Breast epithelium (tissue), 4 donors: ENCODE measurements around the gene ELK4. TPM values are rescaled to one million over a fixed set of nuclear protein-coding genes. Genes with fewer than 3 reads are reported as not detected.

ENCODE experiments used
- DNase-seq, 2 donors: peaks; one replicate each; pipeline ENCODE4 v3.0.0-alpha.2; 2019; ENCODE audit warnings: low spot score in 2 of 2
- H3K27ac ChIP-seq, 2 donors: fragments of 200-600 bp; sonication (generic) in 1 of 2; one replicate each; pipeline ENCODE4 v1.5.1; 2016 to 2019; ENCODE audit warnings: mild to moderate bottlenecking in 1 of 2
- H3K27me3 ChIP-seq, 2 donors: fragments of 200-600 bp; sonication (generic) in 1 of 2; one replicate each; pipeline versions ENCODE4 v1.5.1 to v1.6.0; 2017 to 2019; ENCODE audit warnings: control low read depth in 1 of 2, mild to moderate bottlenecking in 1 of 2
- H3K36me3 ChIP-seq: fragments of 200-600 bp; one replicate; pipeline ENCODE4 v1.5.1; 2019
- H3K4me1 ChIP-seq, 2 donors: fragments of 200-600 bp; sonication (generic); one replicate each; pipeline ENCODE4 v1.5.1; 2016 to 2019; ENCODE audit warnings: control low read depth in 1 of 2
- H3K4me3 ChIP-seq, 3 donors: fragments of 200-600 bp; sonication (generic); 1 replicate in 2 of 3; 2 replicates in 1 of 3; pipeline ENCODE4 v1.5.1; 2016 to 2019; ENCODE audit warnings: mild to moderate bottlenecking in 3 of 3, moderate library complexity in 2 of 3
- H3K9me3 ChIP-seq, 2 donors: fragments of 200-600 bp; sonication (generic) in 1 of 2; one replicate each; pipeline ENCODE4 v1.5.1; 2016 to 2019; ENCODE audit warnings: control low read depth in 1 of 2
- POLR2A ChIP-seq: fragments of 450-650 bp; IDR thresholded peaks from one replicate; pipeline ENCODE4 v1.6.1; 2016; ENCODE audit warnings: antibody characterized with exemption, mild to moderate bottlenecking, moderate library complexity
- POLR2AphosphoS5 ChIP-seq, 3 donors: sonication (generic); formaldehyde crosslinking; IDR thresholded peaks; one replicate each; pipeline ENCODE4 v1.6.1; 2017; ENCODE audit warnings: antibody characterized with exemption in 3 of 3
- intact Hi-C: fragments of 100-400 bp; cut with DNase I; formaldehyde crosslinking; loops from one replicate; pipeline ENCODE4 v1.15.1; 2023; ENCODE audit warnings: low total_unique reads
- total RNA-seq, 3 donors: library from RNA; depleted of rRNA; stranded (reverse); fragments of >200 nt; gene quantifications; one replicate each; pipeline ENCODE4 v1.1.0, GENCODE V29; 2016
- TF ChIP-seq, protein P1 (sequence below), 3 donors: fragments of 450-650 bp; IDR thresholded peaks; one replicate each; pipeline ENCODE4 v1.5.1; 2016 to 2017; ENCODE audit warnings: antibody characterized with exemption in 3 of 3, mild to moderate bottlenecking in 3 of 3, moderate library complexity in 3 of 3

ELK4 gene
- total RNA-seq, 3 donors from 2014 or later, result 22.6 to 32.5 (median 26.5) TPM

DNA sequence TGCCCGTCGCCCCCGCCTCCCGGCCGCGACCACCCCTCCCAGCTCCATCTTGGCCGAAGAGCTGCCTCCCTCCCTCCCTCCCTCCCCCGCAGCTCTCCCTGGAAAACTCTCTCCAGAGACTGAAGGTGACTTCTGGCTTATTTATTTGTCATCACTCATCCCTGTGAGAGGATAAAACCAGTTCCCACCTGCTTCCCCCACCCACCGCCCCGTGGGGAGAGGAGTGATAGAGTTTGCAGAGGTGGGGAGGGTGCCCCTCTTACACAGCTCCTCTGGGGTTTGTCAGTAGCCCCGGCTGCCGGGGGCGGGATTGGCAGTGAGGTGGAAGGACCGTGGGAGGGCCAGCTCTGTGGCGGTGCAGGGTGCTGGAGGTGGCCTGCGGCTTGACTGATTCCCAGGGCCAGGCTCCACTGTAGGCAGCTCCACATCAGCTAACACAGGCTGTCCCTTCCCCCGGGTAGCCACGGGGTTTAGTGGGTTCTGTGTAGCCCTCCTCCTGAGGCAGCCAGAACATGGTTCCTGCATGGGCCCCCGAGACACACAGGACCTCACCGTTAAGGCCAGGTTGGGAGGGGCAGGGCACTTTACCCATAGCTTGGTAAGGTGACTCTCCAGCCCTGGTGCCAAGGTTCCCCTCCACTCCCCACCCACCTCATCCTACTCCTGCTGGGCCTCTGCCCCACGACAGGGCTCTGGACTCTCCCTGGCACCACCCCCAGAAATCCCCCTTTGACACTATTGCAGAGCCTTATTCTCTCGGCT lies 62.2 kb downstream of the ELK4 start:
- H3K4me1 ChIP-seq, result no peaks in the 10 kb centered on the region
- TF ChIP-seq, protein P1, sequence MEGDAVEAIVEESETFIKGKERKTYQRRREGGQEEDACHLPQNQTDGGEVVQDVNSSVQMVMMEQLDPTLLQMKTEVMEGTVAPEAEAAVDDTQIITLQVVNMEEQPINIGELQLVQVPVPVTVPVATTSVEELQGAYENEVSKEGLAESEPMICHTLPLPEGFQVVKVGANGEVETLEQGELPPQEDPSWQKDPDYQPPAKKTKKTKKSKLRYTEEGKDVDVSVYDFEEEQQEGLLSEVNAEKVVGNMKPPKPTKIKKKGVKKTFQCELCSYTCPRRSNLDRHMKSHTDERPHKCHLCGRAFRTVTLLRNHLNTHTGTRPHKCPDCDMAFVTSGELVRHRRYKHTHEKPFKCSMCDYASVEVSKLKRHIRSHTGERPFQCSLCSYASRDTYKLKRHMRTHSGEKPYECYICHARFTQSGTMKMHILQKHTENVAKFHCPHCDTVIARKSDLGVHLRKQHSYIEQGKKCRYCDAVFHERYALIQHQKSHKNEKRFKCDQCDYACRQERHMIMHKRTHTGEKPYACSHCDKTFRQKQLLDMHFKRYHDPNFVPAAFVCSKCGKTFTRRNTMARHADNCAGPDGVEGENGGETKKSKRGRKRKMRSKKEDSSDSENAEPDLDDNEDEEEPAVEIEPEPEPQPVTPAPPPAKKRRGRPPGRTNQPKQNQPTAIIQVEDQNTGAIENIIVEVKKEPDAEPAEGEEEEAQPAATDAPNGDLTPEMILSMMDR (IDR thresholded peaks at IDR 0.05), result no peak
- TF ChIP-seq POLR2A (no peak), POLR2AphosphoS5 (IDR thresholded peaks at IDR 0.05) (no peak)
- no peak for DNase-seq
- intact Hi-C loops, result no loop called here
- H3K4me3 ChIP-seq, result peak overlapping the region in 2 of 3 donors; percentile 53 to 61
- H3K27ac ChIP-seq, result no peak overlapping the region
- no peaks in the 10 kb centered on the region for H3K36me3 ChIP-seq
- peaks cover 0 to 7% of the 10 kb centered on the region in 2 donors for H3K27me3 ChIP-seq
- no peaks in the 10 kb centered on the region for H3K9me3 ChIP-seq

DNA sequence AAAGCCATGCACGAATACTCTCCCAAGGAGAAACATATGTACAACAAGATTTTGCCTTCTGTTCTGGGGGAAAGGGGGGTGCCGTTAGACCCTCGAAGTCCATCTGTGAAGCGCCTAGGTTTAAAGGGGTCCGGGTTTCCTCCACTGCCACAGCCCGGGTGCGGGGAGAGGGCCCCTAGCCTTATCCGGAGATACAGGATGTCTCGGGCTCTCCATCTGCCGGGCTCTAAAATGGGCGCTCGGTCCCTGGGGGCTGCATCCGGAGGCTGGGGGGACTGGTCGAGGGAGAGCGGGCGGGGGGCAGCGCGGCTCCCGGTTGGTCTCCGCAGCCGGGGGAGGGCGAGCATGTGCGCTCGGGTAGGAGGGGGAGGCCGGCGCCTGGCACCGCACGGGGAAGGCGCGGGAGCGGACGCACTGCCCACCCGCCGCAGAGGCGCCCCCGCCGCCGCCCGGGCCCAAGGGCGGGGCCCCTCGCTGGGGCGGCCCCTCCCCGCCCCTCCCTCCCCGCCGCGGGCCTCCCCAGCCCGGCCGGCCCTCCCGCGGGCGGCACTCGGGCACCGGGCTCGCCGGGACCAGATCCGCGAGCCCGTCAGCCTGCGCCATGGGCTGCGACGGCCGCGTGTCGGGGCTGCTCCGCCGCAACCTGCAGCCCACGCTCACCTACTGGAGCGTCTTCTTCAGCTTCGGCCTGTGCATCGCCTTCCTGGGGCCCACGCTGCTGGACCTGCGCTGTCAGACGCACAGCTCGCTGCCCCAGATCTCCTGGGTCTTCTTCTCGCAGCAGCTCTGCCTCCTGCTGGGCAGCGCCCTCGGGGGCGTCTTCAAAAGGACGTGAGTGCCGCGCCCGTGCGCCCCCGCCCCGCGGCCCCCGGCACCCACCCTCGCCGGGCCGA lies 63.1 kb downstream of the ELK4 start:
- peaks cover 0 to 7% of the 10 kb centered on the region in 2 donors for H3K27me3 ChIP-seq
- no peaks in the 10 kb centered on the region for H3K4me1 ChIP-seq
- H3K27ac ChIP-seq, result no peak overlapping the region
- DNase-seq, result no peak
- H3K36me3 ChIP-seq, result no peaks in the 10 kb centered on the region
- peak overlapping the region; percentile 26 to 61 (median 53) for H3K4me3 ChIP-seq
- TF ChIP-seq POLR2AphosphoS5 (IDR thresholded peaks at IDR 0.05) (no peak), POLR2A (no peak)
- TF ChIP-seq, protein P1 (IDR thresholded peaks at IDR 0.05), result no peak
- intact Hi-C loops, result no loop called here
- H3K9me3 ChIP-seq, result no peaks in the 10 kb centered on the region

DNA sequence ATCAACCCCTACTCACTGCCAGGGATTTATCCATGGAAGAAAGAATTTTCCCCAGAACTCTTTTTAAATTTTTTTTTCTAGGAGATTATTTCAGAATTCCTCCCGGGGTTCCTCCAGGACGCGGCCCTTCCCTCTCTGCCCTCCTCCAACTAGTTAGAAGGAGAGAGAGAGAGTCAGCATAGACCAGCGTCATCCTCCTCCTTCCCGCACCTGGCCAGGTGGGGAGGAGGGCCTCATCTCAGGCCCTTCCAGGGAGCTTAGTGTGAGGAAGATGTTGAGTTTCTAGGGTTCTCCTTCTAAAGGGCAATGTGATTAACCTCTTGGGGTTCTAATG lies 63.7 kb downstream of the ELK4 start:
- intact Hi-C loops, result no loop called here
- Histone ChIP-seq H3K27ac (no peak overlapping the region), H3K27me3 (peaks cover 0 to 7% of the 10 kb centered on the region in 2 donors), H3K9me3 (no peaks in the 10 kb centered on the region), H3K36me3 (no peaks in the 10 kb centered on the region), H3K4me1 (no peaks in the 10 kb centered on the region), H3K4me3 (peak overlapping the region in 1 of 3 donors; percentile 61)
- no peak for DNase-seq
- TF ChIP-seq POLR2A (no peak), POLR2AphosphoS5 (IDR thresholded peaks at IDR 0.05) (no peak)
- TF ChIP-seq, protein P1 (IDR thresholded peaks at IDR 0.05), result no peak

DNA sequence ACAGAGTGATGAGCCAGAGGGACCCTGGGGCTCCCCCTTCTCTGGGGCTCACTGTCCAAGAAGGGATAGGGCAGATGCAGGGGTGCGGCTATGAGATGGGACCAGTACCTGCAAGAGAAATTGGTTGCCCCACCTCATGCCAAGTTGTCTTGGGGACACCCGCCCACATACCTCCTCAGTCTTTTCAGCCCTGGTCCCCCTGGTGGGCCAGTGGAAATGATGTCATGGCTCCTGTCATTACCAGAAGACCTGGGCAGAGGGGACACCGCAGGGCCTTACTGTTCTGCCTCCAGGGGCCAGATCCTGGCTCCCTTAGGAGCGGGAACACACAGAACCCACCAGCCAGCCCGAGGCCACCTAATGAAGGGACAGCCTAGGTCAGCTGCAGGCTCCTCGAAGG lies 64.1 kb downstream of the ELK4 start:
- intact Hi-C loops, result no loop called here
- H3K4me3 ChIP-seq, result no peak overlapping the region
- no peak for DNase-seq
- H3K4me1 ChIP-seq, result no peaks in the 10 kb centered on the region
- H3K9me3 ChIP-seq, result no peaks in the 10 kb centered on the region
- TF ChIP-seq POLR2A, result no peak
- H3K36me3 ChIP-seq, result no peaks in the 10 kb centered on the region
- H3K27me3 ChIP-seq, result peaks cover 0 to 7% of the 10 kb centered on the region in 2 donors
- no peak overlapping the region for H3K27ac ChIP-seq

DNA sequence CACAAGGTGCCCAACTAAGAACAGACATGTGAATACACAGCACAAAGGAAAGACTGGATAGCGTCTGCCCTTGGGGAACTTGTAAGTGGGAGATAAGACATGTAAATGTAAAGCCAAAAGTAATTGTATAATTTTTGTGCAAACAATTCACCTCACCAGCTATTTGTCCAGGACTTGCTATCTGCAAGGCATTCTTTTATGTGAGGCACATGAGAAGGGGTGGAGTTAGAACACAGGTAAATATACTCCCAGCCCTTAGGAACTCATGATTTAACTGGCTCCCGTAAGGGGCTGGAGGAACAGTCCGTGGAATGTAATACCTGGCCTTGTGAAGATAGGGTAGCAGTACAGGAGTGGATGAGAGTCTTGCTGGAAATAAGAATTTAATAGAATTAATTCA lies 66.0 kb downstream of the ELK4 start:
- intact Hi-C loops, result no loop called here
- no peak for DNase-seq
- Histone ChIP-seq H3K36me3 (no peaks in the 10 kb centered on the region), H3K27me3 (peaks cover 0 to 7% of the 10 kb centered on the region in 2 donors), H3K4me1 (no peaks in the 10 kb centered on the region), H3K4me3 (no peak overlapping the region), H3K9me3 (peaks cover 8 to 9% of the 10 kb centered on the region in 2 donors), H3K27ac (no peak overlapping the region)
- TF ChIP-seq, protein P1 (IDR thresholded peaks at IDR 0.05), result no peak
- TF ChIP-seq POLR2AphosphoS5 (IDR thresholded peaks at IDR 0.05) (no peak), POLR2A (no peak)
